Panc1 (cell line): ENCODE results near the gene SSX2IP. TPM values are rescaled to one million over a fixed set of nuclear protein-coding genes. Genes with fewer than 3 reads are reported as not detected.
A peak's percentile ranks its signal among the peaks of the same experiment; 100 is the strongest.

ENCODE experiments used
- ATAC-seq: fragments of 200-7000 bp; cut with Tn5 transposase; 2 replicates; pipeline ENCODE4 v1.9.1; 2020; ENCODE audit warnings: mild to moderate bottlenecking, moderate library complexity
- BruUV-seq: library from RNA; stranded (reverse); fragments of 400-500 nt; replicated peaks from 2 replicates; lab custom pipeline; 2021; lab: Mats Ljungman, UMichigan
- CTCF ChIA-PET: fragments of 300-600 bp; sonication (Branson Sonifier 250); formaldehyde crosslinking; loops from one replicate; lab custom pipeline; 2022; ENCODE audit warnings: antibody characterized with exemption; lab: Charles Lee
- POLR2A ChIA-PET: fragments of 300-600 bp; sonication (Branson Sonifier 250); formaldehyde crosslinking; loops from one replicate; lab custom pipeline; 2022; ENCODE audit warnings: antibody characterized with exemption; lab: Charles Lee
- DNase-seq: peaks from one replicate; pipeline ENCODE4 v3.0.0-alpha.2; 2010; ENCODE audit warnings: low read depth, low spot score
- H3K27ac ChIP-seq: 2 replicates; pipeline ENCODE4 v1.5.1; 2011; ENCODE audit warnings: mild to moderate bottlenecking, low read length, inconsistent platforms
- H3K27me3 ChIP-seq: fragments of 200-500 bp; sonication (Bioruptor generic); 2 replicates; pipeline ENCODE4 v1.6.0; 2014; ENCODE audit warnings: low read length, inconsistent platforms; ENCODE audit not compliant: control insufficient read depth, insufficient read depth
- H3K36me3 ChIP-seq: fragments of 200-500 bp; sonication (Bioruptor generic); 2 replicates; pipeline ENCODE4 v1.5.1; 2014; ENCODE audit warnings: inconsistent platforms, mild to moderate bottlenecking, low read length, moderate library complexity; ENCODE audit not compliant: control insufficient read depth, insufficient read depth
- H3K4me1 ChIP-seq: 2 replicates; pipeline ENCODE4 v1.5.1; 2011; ENCODE audit warnings: inconsistent platforms, mild to moderate bottlenecking, low read length, moderate library complexity; ENCODE audit not compliant: control insufficient read depth, insufficient read depth
- H3K4me3 ChIP-seq, 2 experiments: 2 replicates each; pipeline ENCODE4 v1.5.1; 2011 to 2012; ENCODE audit warnings: low read depth in 2 of 2, low read length in 2 of 2, mild to moderate bottlenecking in 2 of 2, inconsistent platforms in 1 of 2, moderate library complexity in 1 of 2
- H3K9me3 ChIP-seq: fragments of 200-500 bp; sonication (Bioruptor generic); 2 replicates; pipeline ENCODE4 v1.5.1; 2014; ENCODE audit warnings: low read depth, mild to moderate bottlenecking, inconsistent platforms, low read length, moderate library complexity; ENCODE audit not compliant: control insufficient read depth, insufficient read depth
- CTCF ChIP-seq: fragments of 450-650 bp; IDR thresholded peaks from 2 replicates; pipeline ENCODE4 v1.5.1; 2017; ENCODE audit warnings: mild to moderate bottlenecking
- POLR2AphosphoS5 ChIP-seq: IDR thresholded peaks from 2 replicates; pipeline ENCODE4 v1.6.1; 2012; ENCODE audit warnings: mild to moderate bottlenecking, low read depth, low read length, moderate library complexity
- REST ChIP-seq, 2 experiments: IDR thresholded peaks; 2 replicates each; pipeline ENCODE4 v1.6.1; 2011 to 2012; ENCODE audit warnings: low read depth in 2 of 2, control low read depth in 1 of 2, low read length in 1 of 2, mild to moderate bottlenecking in 1 of 2, moderate library complexity in 1 of 2; ENCODE audit not compliant: insufficient read depth in 1 of 2
- TCF7L2 ChIP-seq: IDR thresholded peaks from 2 replicates; pipeline ENCODE4 v1.6.1; 2011; ENCODE audit warnings: mild to moderate bottlenecking, low read depth, low read length, inconsistent platforms
- in situ Hi-C: cut with HindIII; loops from 2 replicates; pipeline ENCODE4 v1.10.0; 2016; ENCODE audit warnings: low sequenced_read_pairs, low pct_unique_long_range_greater_than_20kb
- intact Hi-C: fragments of 100-400 bp; cut with micrococcal nuclease; formaldehyde crosslinking; loops from one replicate; pipeline ENCODE4 v1.10.0; 2022; ENCODE audit not compliant: unreplicated experiment
- total RNA-seq: library from RNA; stranded (reverse); gene quantifications from one replicate; pipeline ENCODE4 v1.2.1, GENCODE V29; 2021; ENCODE audit not compliant: unreplicated experiment

The SSX2IP gene
- total RNA-seq, 1 experiment from 2014 or later, result 81.8 TPM

GRCh38 chr1:84682047-84682446 lies 8.2 kb downstream of the SSX2IP start:
- TF ChIP-seq CTCF, result no peak
- TF ChIP-seq TCF7L2, result no peak
- no peaks in the 10 kb centered on the region for H3K9me3 ChIP-seq
- POLR2A ChIA-PET, result interaction anchor here (0.5 to 0.6 kb wide), 3 partner anchors 24 to 368 kb away, joined by 3 to 5 read pairs (median 4); no protein-coding TSS in a partner anchor
- CTCF ChIA-PET, result no interaction called here
- ATAC-seq (no peak), DNase-seq (no peak)
- no peak overlapping the region for H3K27ac ChIP-seq
- no peaks in the 10 kb centered on the region for H3K36me3 ChIP-seq
- H3K4me1 ChIP-seq, result 0 out of 2 replicates have a peak, but pooled peaks cover 8% of the 10 kb centered on the region
- in situ Hi-C loops (no loop called here), intact Hi-C loops (no loop called here)
- no peaks in the 10 kb centered on the region for H3K27me3 ChIP-seq
- no peak overlapping the region for H3K4me3 ChIP-seq
- BruUV-seq, result no TSS peak

GRCh38 chr1:84677415-84678099 lies 12.7 kb downstream of the SSX2IP start:
- Histone ChIP-seq H3K4me1 (no peaks in the 10 kb centered on the region; the same call in 1 of the 2 replicates), H3K36me3 (no peaks in the 10 kb centered on the region), H3K4me3 (no peak overlapping the region), H3K9me3 (no peaks in the 10 kb centered on the region), H3K27me3 (no peaks in the 10 kb centered on the region), H3K27ac (no peak overlapping the region)
- in situ Hi-C loops (no loop called here), intact Hi-C loops (no loop called here)
- no TSS peak for BruUV-seq
- peak in 1 of 2 experiments; percentile 24; a peak in 1 of 4 replicates for TF ChIP-seq REST (IDR thresholded peaks at IDR 0.05; ENCODE audit: insufficient read depth in 1 of 2, low read depth in 2 of 2, low read length in 1 of 2)
- no peak for TF ChIP-seq POLR2AphosphoS5
- no peak for TF ChIP-seq CTCF
- no peak for TF ChIP-seq TCF7L2
- DNase-seq, result no peak
- CTCF ChIA-PET, result no interaction called here
- no peak for ATAC-seq
- POLR2A ChIA-PET, result interaction anchor here (0.7 to 1.6 kb wide), 2 partner anchors 12 to 109 kb away, joined by 4 to 17 read pairs; no protein-coding TSS in a partner anchor
